ENCODE measurements around the gene ZBTB5.

DNA sequence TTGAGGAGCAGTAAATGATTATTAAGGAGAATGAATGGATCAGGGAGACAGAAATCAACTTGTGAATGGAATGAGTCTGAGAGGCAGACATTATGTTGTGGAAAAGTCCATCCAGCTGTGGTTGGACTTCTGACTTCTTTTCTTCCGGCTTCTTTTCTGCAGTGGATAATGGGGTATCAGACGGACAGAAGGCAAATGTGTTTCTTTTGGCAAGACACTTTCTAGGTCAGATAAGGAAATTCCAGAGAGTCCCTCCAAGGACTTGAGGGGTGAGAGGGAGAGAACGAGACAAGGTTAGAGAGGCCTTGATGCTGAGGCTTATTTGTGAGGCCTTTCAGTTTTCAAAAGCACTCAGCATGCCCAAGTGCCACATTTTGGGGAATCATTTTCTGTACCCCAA, 59.9 kb downstream of the ZBTB5 start:
- TF ChIP-seq EZH2 (IDR thresholded peaks at IDR 0.05): no peak
- TF ChIP-seq POLR2AphosphoS5 (IDR thresholded peaks at IDR 0.05; ENCODE audit: borderline replicate concordance, low read depth, low read length): no peak
- TF ChIP-seq FOXP2 (optimal IDR thresholded peaks at IDR 0.05; ENCODE audit: control extremely low read depth, extremely low read length, insufficient read depth): no peak

Measured in SK-N-MC (cell line).